HG02798 (cell line): ENCODE results near the gene C6orf163.

Experiments used
- ATAC-seq: cut with Tn5 transposase; IDR thresholded peaks from one replicate; pipeline ENCODE4 v1.9.1; 2021; ENCODE audit warnings: mild to moderate bottlenecking; ENCODE audit not compliant: unreplicated experiment, poor library complexity

Gene C6orf163

GRCh38 chr6:87351583-87351982, 7.0 kb downstream of the C6orf163 start:
- ATAC-seq = no peak

- no peak for ATAC-seq
These were observed 11.6 kb downstream of the C6orf163 start for GRCh38 chr6:87356181-87356580.

DNA sequence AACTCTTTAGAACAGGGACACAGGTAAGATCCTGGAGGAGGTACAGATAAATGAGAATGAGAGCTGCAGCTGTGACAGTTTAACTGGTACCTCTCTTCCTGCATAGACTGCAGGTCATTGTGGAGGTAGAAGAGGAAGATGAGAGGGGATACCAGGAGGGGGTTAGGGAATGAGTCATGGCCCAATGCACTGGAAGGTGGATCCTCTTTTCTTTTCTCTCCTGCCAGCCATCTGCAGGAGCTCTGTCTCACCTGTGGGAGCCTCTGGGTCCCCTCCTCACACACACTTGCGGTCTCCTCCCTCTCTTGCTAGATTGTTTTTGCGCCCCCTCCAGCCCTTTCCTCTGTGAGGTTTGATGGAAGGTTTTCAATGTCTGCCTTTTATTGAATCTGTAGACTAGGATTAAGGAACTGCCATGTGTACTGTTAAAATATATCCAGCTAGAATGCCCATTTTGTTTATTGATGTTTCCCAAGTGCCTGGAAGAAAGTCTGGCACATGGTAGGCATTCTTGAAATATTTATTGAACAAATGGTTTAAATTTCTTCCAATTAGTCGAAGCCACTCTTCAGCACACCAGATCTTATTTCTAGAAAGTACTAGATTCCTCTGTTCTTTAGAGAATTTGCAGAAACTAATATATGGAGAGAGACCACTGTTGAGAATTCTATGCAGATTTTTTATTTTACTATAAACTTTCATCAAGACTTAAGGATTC, 13.0 kb downstream of the C6orf163 start:
- ATAC-seq = no peak

- ATAC-seq = no peak
These were observed 20.1 kb downstream of the C6orf163 start for GRCh38 chr6:87364602-87365252.

- ATAC-seq = no peak
These were observed 21.6 kb downstream of the C6orf163 start for GRCh38 chr6:87366072-87366827.

GRCh38 chr6:87366899-87367298, 22.3 kb downstream of the C6orf163 start:
- no peak for ATAC-seq

DNA sequence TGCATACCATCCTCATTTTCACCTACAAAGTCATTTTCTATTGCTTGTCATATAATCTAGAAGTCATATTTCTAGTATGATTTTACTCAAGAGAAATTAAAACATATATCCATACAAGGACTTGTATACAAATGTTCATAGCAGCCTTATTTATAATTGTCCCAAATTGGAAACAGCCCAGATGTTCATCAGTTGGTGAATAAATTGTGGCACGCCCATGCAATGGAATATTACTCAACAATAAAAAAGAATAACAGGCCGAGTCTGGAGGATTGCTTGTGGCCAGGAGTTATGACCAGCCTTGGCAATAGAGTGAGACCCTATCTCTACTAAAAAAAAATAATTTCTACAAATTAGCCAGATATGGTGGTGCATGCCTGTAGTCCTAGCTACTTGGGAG, 28.8 kb downstream of the C6orf163 start:
- ATAC-seq = no peak

DNA sequence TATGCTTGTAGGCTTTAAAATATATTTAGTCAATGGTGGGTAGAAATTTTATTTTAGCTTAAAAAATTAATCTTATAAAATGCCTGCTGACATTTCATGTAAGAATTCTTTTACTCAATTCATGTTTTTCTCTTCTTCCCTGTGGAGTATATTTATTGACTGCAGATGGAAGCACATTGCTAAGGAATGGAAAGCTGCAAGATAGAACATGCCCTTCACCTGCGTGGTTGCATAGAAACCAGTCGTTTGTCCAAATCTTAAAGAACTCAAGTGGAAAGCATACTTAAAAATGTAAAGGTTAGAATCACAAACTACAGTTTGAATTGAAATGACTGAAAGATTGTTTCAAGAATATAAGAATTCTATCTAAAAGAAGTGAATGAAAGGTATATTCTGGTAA, 30.7 kb downstream of the C6orf163 start:
- no peak for ATAC-seq

DNA sequence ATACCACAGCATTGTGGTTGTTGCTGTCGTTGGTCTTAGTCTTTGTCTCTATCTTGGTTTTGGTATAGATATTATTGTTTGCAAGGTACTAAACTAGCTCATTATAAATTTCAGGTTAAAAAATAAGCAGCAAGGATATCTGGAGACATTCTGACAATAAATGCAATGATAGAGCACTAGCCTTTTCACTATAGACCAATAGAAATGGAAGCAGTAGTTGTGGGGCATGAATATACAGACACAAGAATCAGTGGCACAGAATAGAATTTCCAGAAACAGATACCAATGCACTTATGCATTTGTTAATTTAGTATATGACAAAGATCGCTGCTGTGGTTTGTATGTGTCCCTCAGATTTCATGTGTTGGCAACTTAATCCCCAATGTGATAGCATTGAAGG, 32.0 kb downstream of the C6orf163 start:
- no peak for ATAC-seq

GRCh38 chr6:87378947-87379346, 34.3 kb downstream of the C6orf163 start:
- peak; percentile 68 for ATAC-seq

GRCh38 chr6:87382861-87383260, 38.2 kb downstream of the C6orf163 start:
- no peak for ATAC-seq

DNA sequence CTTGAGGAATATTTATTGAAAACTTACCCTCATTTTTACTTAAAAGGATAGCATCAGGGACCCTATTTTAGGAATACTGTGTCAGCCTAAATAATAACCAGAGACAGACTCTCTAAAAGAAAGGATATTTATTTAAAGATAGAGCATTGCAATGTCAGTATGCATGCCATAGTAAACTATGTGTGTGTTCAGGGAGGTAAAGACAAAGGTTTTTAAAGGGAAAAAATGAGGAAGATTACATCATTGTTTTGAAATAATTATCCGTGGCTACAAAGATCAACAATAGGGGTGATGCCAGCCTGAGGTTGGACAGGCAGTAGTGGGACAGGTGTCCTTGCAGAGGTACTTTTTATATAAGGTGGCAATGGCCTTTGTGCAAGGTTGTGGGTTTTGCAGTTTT, 39.4 kb downstream of the C6orf163 start:
- ATAC-seq = no peak

DNA sequence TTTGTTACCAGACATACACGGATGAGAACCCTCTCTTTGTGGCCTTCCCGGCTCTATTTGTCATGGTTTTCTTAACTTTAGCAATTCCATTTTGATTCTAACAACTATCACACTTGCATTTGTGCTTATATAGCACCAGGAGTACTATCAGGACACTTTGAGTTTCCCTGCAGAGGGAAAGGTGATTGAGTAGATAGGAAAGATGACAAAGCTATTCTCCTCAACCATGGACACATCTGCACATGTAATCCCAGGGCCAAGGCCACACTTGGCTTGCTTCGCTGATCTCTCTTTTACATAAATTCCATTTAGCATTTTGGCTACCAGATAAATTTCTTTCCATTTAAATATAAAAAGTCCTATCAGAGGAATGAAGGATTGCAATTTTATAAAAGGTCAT, 39.8 kb downstream of the C6orf163 start:
- no peak for ATAC-seq

- ATAC-seq = peak; percentile 68
These were observed 46.7 kb downstream of the C6orf163 start for GRCh38 chr6:87391334-87391733.

- ATAC-seq = peak; percentile 73
These were observed 48.5 kb downstream of the C6orf163 start for GRCh38 chr6:87393026-87393622.

DNA sequence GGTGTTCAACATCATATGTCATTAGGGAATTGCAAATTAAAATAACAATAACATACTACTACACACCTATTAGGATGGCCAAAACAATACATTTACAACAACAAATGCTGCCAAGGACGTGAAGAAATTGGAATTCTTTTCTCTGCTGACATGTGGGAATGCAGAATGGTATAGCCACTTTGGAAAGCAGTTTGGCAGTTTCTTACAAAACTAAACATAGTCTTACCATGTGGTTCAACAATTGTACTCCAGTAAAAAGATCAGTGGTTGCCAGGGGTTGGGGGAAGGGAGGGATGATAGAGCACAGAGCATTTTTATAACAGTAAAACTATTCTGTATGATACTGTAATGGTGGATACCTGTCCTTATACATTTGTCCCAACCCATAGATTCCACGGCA, 50.8 kb downstream of the C6orf163 start:
- no peak for ATAC-seq

DNA sequence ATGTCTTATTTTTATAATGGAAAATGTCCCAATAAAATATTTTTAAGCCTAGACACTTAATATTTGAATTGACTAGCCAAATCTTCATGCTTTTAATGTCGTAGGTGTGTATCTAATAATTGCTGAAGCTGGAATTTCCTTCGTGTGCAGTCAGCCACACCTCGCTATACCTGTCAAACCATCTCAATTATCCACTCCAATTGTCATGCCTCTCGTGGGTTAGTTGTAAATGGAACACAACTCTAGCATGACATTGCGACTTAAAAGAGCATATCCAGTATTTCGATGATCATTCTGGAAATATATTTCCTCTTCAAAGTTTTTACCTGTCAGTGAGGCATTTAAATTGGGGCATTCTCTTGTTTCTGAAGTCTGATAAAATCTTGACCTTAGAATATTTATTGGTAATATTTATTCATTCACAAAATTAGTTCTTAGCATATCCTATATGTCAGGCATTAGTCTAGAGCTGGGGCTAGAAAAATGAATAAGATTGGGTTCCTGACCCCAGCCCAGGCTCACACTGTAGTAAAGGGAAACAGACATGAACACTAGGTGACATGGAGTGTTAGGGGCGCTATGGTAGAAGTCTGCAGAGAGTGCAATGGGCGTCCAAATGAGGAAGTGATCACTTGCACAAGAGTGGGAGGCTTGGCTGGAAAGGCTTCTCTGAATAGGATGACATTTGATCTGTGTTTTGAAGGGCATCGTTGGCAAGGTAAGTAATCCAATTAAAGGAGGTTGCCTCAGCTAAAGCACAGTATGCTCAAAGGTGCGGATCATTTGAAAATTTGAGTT, 52.2 kb downstream of the C6orf163 start:
- peak; percentile 92 for ATAC-seq

- ATAC-seq = no peak
These were observed 53.0 kb downstream of the C6orf163 start for GRCh38 chr6:87397656-87398055.

GRCh38 chr6:87401832-87402231, 57.2 kb downstream of the C6orf163 start:
- no peak for ATAC-seq

DNA sequence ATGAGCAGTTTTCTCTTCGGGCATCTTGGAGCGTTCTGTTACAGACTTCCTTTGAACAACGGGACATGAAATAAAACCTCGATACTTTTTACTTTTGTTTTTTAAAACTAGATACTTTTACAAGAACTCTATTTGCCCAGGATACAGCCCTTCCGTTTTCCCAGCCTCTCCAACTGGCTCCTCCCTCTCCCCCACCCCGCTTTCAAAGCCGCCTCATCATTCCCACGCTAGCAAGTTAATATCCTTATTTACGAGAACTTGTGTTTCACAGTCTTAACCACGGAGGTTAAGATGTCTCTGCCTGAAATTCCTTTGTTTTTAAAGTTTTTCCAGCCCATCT, 62.9 kb downstream of the C6orf163 start:
- peak; percentile 4 for ATAC-seq
